ENCODE results near the gene TMEM132C. TPM values are rescaled to one million over a fixed set of nuclear protein-coding genes. Genes with fewer than 3 reads are reported as not detected.

TMEM132C gene
- total RNA-seq, 1 donor, result not detected

- DNase-seq (ENCODE audit: low read depth), result no peak
- no peak overlapping the region for H3K4me3 ChIP-seq (ENCODE audit: low read depth, low read length)
- no peak for TF ChIP-seq CTCF (IDR thresholded peaks at IDR 0.05; ENCODE audit: insufficient read depth, low read depth, low read length)
Measured at GRCh38 chr12:128510511-128510910, 243.5 kb downstream of the TMEM132C start.

- H3K4me3 ChIP-seq (ENCODE audit: low read depth, low read length), result no peak overlapping the region
- no peak for TF ChIP-seq CTCF (IDR thresholded peaks at IDR 0.05; ENCODE audit: insufficient read depth, low read depth, low read length)
- no peak for DNase-seq (ENCODE audit: low read depth)
Measured at GRCh38 chr12:128513331-128513730, 246.4 kb downstream of the TMEM132C start.

GRCh38 chr12:128513831-128514230, 246.9 kb downstream of the TMEM132C start:
- TF ChIP-seq CTCF (IDR thresholded peaks at IDR 0.05; ENCODE audit: insufficient read depth, low read depth, low read length), result no peak
- DNase-seq (ENCODE audit: low read depth), result no peak
- H3K4me3 ChIP-seq (ENCODE audit: low read depth, low read length), result no peak overlapping the region

GRCh38 chr12:128518644-128519043, 251.7 kb downstream of the TMEM132C start:
- TF ChIP-seq CTCF (IDR thresholded peaks at IDR 0.05; ENCODE audit: insufficient read depth, low read depth, low read length), result no peak
- DNase-seq (ENCODE audit: low read depth), result no peak

GRCh38 chr12:128519426-128519825, 252.5 kb downstream of the TMEM132C start:
- no peak overlapping the region for H3K4me3 ChIP-seq (ENCODE audit: low read depth, low read length)
- no peak for TF ChIP-seq CTCF (IDR thresholded peaks at IDR 0.05; ENCODE audit: insufficient read depth, low read depth, low read length)
- no peak for DNase-seq (ENCODE audit: low read depth)

More at GRCh38 chr12:128518644-128519043, 251.7 kb downstream of the TMEM132C start:
- no peak overlapping the region for H3K4me3 ChIP-seq (ENCODE audit: low read depth, low read length)

- no peak overlapping the region for H3K4me3 ChIP-seq (ENCODE audit: low read depth, low read length)
- no peak for DNase-seq (ENCODE audit: low read depth)
- no peak for TF ChIP-seq CTCF (IDR thresholded peaks at IDR 0.05; ENCODE audit: insufficient read depth, low read depth, low read length)
Measured at GRCh38 chr12:128521981-128522380, 255.0 kb downstream of the TMEM132C start.

- no peak for TF ChIP-seq CTCF (IDR thresholded peaks at IDR 0.05; ENCODE audit: insufficient read depth, low read depth, low read length)
- H3K4me3 ChIP-seq (ENCODE audit: low read depth, low read length), result no peak overlapping the region
- DNase-seq (ENCODE audit: low read depth), result no peak
Measured at GRCh38 chr12:128524439-128524838, 257.5 kb downstream of the TMEM132C start.
